Epithelial cell of esophagus (primary cell): ENCODE measurements around the gene POGLUT3.
A peak's percentile ranks its signal among the peaks of the same experiment; 100 is the strongest.

Source experiments
- DNase-seq: peaks from one replicate; pipeline ENCODE4 v3.0.0; 2010; ENCODE audit warnings: low read depth
- H3K4me3 ChIP-seq: 2 replicates; pipeline ENCODE4 v1.5.1; 2011; ENCODE audit warnings: mild to moderate bottlenecking, low read length, control low read depth
- TF ChIP-seq, protein P1 (sequence below): IDR thresholded peaks from 2 replicates; pipeline ENCODE4 v1.5.1; 2011; ENCODE audit warnings: low read depth, mild to moderate bottlenecking, low read length, control low read depth, inconsistent platforms; ENCODE audit not compliant: insufficient read depth; ENCODE audit errors: missing control alignments

The POGLUT3 gene

DNA sequence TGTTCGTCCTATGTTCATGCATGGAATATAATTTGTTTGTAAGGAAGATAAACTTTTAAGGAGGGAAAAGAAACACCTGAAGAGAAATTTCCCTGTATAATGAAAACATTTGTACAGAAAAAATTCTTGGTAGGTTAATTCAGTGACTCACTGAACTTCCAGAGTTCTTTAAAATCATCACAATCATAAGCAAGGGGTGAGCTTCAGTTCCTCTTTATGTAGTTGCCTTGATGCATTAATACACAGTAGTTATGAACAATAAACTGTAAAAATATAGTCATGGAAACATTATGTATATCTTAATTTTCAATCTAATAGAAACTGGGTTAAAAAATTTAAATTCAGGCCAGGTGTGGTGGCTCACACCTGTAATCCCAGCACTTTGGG lies 29.7 kb downstream of the POGLUT3 start:
- TF ChIP-seq, protein P1, sequence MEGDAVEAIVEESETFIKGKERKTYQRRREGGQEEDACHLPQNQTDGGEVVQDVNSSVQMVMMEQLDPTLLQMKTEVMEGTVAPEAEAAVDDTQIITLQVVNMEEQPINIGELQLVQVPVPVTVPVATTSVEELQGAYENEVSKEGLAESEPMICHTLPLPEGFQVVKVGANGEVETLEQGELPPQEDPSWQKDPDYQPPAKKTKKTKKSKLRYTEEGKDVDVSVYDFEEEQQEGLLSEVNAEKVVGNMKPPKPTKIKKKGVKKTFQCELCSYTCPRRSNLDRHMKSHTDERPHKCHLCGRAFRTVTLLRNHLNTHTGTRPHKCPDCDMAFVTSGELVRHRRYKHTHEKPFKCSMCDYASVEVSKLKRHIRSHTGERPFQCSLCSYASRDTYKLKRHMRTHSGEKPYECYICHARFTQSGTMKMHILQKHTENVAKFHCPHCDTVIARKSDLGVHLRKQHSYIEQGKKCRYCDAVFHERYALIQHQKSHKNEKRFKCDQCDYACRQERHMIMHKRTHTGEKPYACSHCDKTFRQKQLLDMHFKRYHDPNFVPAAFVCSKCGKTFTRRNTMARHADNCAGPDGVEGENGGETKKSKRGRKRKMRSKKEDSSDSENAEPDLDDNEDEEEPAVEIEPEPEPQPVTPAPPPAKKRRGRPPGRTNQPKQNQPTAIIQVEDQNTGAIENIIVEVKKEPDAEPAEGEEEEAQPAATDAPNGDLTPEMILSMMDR, result no peak
- DNase-seq, result no peak

DNA sequence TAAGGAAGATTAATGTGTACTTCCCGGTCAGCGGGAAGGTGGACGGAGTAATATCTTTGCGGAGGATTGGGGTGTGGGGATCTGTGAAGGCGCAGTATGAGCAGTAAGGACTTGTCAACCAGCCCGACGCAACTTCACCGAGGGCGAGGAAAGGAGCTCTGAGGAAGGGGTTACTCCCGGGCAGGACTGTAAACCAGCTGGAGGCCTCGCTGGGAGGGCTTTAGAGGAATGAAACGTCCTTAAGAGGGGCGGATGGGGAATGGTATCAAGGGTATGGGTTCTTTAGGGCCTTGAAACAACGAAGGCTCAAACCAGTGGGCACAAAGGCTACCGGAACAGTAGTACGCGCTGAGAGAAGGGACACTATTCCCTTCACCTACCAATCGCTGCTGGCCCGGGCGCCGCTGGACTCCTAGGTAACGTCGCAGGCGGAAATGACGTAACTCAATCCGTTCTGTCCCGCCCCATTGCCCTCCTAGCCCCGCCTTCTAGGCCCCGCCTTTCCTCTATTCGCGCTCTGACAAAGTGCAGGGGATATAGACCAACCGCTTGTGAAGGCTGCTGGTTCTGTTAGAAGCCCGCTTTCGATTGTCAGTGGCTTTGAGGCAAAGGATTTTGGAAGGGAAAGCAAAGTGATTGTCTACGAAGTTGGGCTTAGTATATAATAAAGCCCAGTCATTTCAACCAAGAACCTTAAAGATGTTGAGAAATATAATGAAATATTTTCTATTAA lies 30.9 kb downstream of the POGLUT3 start, which contains the start of gene C11orf65:
TSS of gene C11orf65 (minus strand) at position 439 of the 733 bp plus-strand sequence. CDS start 5,970 bp downstream, outside the sequence.
- DNase-seq, result peak; percentile 98
- TF ChIP-seq, protein P1, result no peak
- peak within 1 kb of the TSS; percentile 74 for H3K4me3 ChIP-seq

More for the DNA sequence above, 29.7 kb downstream of the POGLUT3 start:
- no peak overlapping the region for H3K4me3 ChIP-seq

DNA sequence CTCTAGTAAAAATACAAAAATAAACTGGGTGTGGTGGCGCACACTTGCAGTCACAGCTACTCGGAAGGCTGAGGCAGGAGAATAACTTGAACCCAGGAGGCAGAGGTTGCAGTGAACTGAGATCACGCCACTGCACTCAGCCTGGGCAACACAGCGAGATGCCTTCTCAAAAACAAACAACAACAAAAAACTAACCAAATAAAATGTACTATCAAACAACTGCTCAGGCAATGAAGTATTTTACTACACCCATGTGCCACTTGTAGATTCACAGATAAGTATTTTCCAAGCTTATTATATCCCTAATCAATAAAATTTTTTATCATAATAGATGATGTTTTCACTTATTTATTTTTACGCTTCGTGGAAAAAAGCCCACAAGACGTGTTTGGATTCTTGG lies 31.8 kb downstream of the POGLUT3 start:
- TF ChIP-seq, protein P1, result no peak
- no peak for DNase-seq
- H3K4me3 ChIP-seq, result peak overlapping the region; percentile 74

DNA sequence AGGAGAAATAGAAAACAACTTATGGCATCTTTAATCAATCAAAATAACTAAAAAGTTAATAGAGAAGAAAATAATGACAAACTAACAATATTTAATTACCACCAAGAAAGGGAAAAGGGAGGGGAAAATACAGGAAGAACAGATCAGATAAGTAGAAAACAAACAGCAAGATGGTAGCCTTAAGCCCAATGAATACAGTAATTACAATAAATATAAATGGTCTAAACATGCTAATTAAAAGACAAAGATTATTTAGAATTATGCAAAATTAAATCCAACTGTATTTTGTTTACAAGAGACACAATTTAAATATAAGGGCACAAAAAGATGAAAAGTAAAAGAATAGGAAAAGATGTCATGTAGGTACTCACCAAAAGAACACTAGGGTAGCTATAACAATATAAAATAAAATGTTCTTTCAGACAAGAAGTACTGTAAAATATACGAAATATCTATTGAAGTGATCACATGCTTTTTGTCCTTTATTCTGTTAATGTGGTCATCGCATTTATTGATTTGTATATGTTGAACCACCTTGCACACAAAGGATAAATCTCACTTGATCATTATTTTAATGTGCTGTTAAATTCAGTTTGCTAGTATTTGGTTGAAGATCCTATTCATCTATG lies 44.9 kb downstream of the POGLUT3 start:
- DNase-seq, result no peak
- TF ChIP-seq, protein P1, result no peak
- no peak overlapping the region for H3K4me3 ChIP-seq
